ENCODE data around the gene NKIRAS2. TPM values are rescaled to one million over a fixed set of nuclear protein-coding genes. Genes with fewer than 3 reads are reported as not detected.

NKIRAS2 gene
- total and polyA plus RNA-seq, 4 experiments from 2014 or later, result 19.7 to 28.8 (median 20.8) TPM

DNA sequence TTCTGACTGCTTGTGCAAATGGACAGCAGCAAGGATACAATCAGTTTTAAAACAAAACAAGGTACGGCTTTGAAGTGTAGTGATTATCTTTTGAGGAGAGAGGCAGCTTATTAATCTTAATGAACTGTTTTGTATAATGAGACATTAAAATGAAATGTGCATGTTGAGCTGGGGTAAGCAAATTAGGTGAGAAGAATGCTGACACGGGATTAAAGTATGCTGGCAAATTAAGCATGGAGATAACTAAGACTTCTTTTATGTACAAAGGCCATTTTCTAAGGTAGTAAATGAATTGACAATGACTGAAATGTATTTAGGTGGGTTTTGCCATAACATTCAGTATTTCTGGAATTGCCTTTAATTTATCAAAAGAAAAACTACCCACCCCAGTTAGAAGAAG, 21.4 kb upstream of the NKIRAS2 start:
- CTCF ChIA-PET (ENCODE audit: partially characterized antibody), result interaction anchor here (1.1 kb wide), 1 partner anchor 27 kb away, joined by 3 read pairs; no protein-coding TSS in a partner anchor
- H3K27me3 ChIP-seq (ENCODE audit: insufficient read depth, low read length), result no peaks in the 10 kb centered on the region

DNA sequence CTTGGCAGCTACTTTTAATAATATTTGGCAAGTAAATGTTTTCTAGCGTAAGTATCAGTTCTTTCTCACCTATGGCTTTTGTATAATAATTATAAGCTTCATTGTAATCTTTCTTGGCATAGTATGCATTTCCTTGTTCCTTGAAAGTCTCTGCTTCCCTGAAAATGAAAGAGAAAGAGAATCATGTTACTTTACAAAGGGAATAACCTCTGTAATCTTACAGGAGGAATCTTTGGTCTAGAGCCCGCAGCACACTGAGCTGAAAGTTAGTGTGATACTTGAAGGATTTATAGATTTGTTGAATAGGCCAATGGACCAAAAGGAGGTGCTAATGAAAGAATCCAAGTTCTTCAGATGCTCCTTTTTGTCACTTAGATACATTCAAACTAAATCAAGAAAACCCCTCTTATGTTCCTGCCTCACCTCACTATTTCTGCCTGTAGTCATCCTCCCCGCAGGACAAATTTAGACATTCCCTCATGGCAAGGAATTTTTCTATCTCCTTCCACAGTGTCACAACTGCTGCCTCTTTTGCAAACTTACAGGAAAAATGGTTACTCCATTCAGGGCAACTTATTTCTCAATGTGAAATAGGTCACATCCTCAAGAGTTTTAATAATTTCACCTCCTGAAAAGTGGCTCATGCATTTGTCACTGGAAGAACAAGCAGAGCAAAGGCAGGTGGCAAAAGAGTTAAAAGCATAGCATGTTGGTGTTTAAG, 19.3 kb upstream of the NKIRAS2 start:
- POLR2A ChIA-PET (ENCODE audit: partially characterized antibody), result no interaction called here
- H3K27me3 ChIP-seq (ENCODE audit: insufficient read depth, low read length), result no peaks in the 10 kb centered on the region
- peaks cover 21 to 72% of the 10 kb centered on the region in 2 donors for H3K36me3 Mint-ChIP-seq
- peaks cover 57% of the 10 kb centered on the region for H3K36me3 ChIP-seq (ENCODE audit: insufficient read depth, low read length)
- DNase-seq, result no peak
- no peaks in the 10 kb centered on the region for H3K9me3 Mint-ChIP-seq
- H3K9me3 ChIP-seq (ENCODE audit: control insufficient read depth in 1 of 2, low read length in 2 of 2), result no peaks in the 10 kb centered on the region
- H3K4me1 ChIP-seq (ENCODE audit: insufficient read depth, low read length), result no peaks in the 10 kb centered on the region
- H3K4me1 Mint-ChIP-seq, result peaks cover 18 to 27% (median 23%) of the 10 kb centered on the region in 4 donors
- intact Hi-C loops (cut with micrococcal nuclease), result no loop called here
- H3K27ac Mint-ChIP-seq, result peak overlapping the region in 1 of 7 donors; percentile 6
- no peak overlapping the region for H3K4me3 ChIP-seq (ENCODE audit: low read length in 2 of 2)
- CTCF ChIA-PET (ENCODE audit: partially characterized antibody), result interaction anchor here (1.2 kb wide), 1 partner anchor 17 kb away, joined by 4 read pairs; the partner anchor contains the start of gene DNAJC7
- no peak overlapping the region for H3K27ac ChIP-seq (ENCODE audit: low read depth, low read length)
- H3K27me3 Mint-ChIP-seq, result no peaks in the 10 kb centered on the region
- H3K4me3 Mint-ChIP-seq, result no peak overlapping the region

More for the DNA sequence above, 21.4 kb upstream of the NKIRAS2 start:
- intact Hi-C loops (cut with micrococcal nuclease), result no loop called here
- no peak overlapping the region for H3K27ac ChIP-seq (ENCODE audit: low read depth, low read length)
- H3K36me3 ChIP-seq (ENCODE audit: insufficient read depth, low read length), result peaks cover 69% of the 10 kb centered on the region
- H3K27ac Mint-ChIP-seq, result peak overlapping the region in 1 of 7 donors; percentile 70
- H3K4me3 Mint-ChIP-seq, result no peak overlapping the region
- peaks cover 30 to 82% of the 10 kb centered on the region in 2 donors for H3K36me3 Mint-ChIP-seq
- no peaks in the 10 kb centered on the region for H3K27me3 Mint-ChIP-seq
- peaks cover 6 to 13% (median 12%) of the 10 kb centered on the region in 4 donors for H3K4me1 Mint-ChIP-seq
- H3K9me3 Mint-ChIP-seq, result no peaks in the 10 kb centered on the region
- no peak overlapping the region for H3K4me3 ChIP-seq (ENCODE audit: low read length in 2 of 2)
- DNase-seq, result no peak
- no peaks in the 10 kb centered on the region for H3K9me3 ChIP-seq (ENCODE audit: control insufficient read depth in 1 of 2, low read length in 2 of 2)
- POLR2A ChIA-PET (ENCODE audit: partially characterized antibody), result no interaction called here
- H3K4me1 ChIP-seq (ENCODE audit: insufficient read depth, low read length), result no peaks in the 10 kb centered on the region

DNA sequence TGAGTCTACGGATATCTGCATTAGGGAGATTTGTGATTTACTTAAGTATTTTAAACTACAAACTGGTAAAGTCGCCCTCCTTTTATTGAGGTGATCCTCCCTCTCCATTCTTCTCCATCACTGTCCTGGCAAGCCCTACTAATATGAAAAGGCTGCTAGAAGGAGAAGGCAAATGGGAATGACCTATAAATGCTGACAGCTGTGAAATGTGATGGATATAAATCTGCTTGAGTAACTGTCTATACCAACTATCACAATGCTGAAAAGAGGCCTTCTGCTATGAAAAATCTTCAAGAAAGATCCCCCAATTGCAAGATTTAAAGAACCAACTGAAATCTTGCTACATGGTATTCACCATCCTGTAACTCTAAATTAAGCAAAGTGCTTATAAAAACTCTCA, 18.2 kb upstream of the NKIRAS2 start:
- H3K36me3 ChIP-seq (ENCODE audit: insufficient read depth, low read length), result peaks cover 45% of the 10 kb centered on the region
- H3K27ac Mint-ChIP-seq, result no peak overlapping the region
- H3K27me3 Mint-ChIP-seq, result no peaks in the 10 kb centered on the region
- no peak overlapping the region for H3K4me3 Mint-ChIP-seq
- no peak for DNase-seq
- H3K27me3 ChIP-seq (ENCODE audit: insufficient read depth, low read length), result no peaks in the 10 kb centered on the region
- H3K4me3 ChIP-seq (ENCODE audit: low read length in 2 of 2), result no peak overlapping the region
- H3K9me3 ChIP-seq (ENCODE audit: control insufficient read depth in 1 of 2, low read length in 2 of 2), result no peaks in the 10 kb centered on the region
- H3K9me3 Mint-ChIP-seq, result no peaks in the 10 kb centered on the region
- H3K36me3 Mint-ChIP-seq, result peaks cover 17 to 61% of the 10 kb centered on the region in 2 donors
- POLR2A ChIA-PET (ENCODE audit: partially characterized antibody), result no interaction called here
- intact Hi-C loops (cut with micrococcal nuclease), result no loop called here
- peaks cover 18 to 27% (median 23%) of the 10 kb centered on the region in 4 donors for H3K4me1 Mint-ChIP-seq
- no peak overlapping the region for H3K27ac ChIP-seq (ENCODE audit: low read depth, low read length)
- no peaks in the 10 kb centered on the region for H3K4me1 ChIP-seq (ENCODE audit: insufficient read depth, low read length)
- CTCF ChIA-PET (ENCODE audit: partially characterized antibody), result interaction anchor here (1.8 kb wide), 1 partner anchor 23 kb away, joined by 4 read pairs; no protein-coding TSS in a partner anchor

DNA sequence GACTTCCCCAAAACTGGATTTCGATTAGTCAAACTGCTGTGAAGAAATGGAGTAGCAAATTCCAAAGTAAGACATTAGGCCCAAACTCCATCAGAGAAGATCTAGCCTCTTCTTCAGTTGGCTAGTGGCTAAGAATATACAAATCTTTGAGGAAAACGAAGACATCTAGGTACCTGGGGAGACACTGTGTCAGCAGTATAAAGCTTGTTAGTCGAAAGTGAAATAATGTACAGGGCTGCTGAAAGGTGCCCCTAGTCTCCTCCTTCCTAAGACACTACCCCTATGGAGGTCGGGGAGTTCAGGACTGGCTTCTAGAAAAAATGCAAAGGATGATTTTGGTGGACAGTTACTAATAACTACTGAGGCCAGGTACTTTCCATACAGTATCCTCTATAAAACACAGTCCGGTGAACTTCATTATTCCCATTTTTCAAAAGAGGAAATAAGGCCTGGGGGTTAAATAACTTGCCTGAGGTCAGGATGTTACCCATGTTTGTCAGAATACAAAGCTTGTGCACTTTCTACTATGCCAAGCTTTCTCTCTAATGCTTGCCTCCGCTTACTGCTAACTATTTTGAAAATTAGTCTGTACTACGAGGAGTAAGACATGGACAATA, 17.6 kb upstream of the NKIRAS2 start:
- Histone ChIP-seq H3K27ac (ENCODE audit: low read depth, low read length) (no peak overlapping the region), H3K9me3 (ENCODE audit: control insufficient read depth in 1 of 2, low read length in 2 of 2) (no peaks in the 10 kb centered on the region), H3K27me3 (ENCODE audit: insufficient read depth, low read length) (no peaks in the 10 kb centered on the region), H3K4me1 (ENCODE audit: insufficient read depth, low read length) (no peaks in the 10 kb centered on the region), H3K36me3 (ENCODE audit: insufficient read depth, low read length) (peaks cover 40% of the 10 kb centered on the region), H3K4me3 (ENCODE audit: low read length in 2 of 2) (no peak overlapping the region)
- Mint-ChIP-seq H3K4me3 (no peak overlapping the region), H3K27me3 (no peaks in the 10 kb centered on the region), H3K4me1 (peaks cover 21 to 31% (median 26%) of the 10 kb centered on the region in 4 donors), H3K9me3 (no peaks in the 10 kb centered on the region), H3K27ac (no peak overlapping the region), H3K36me3 (peaks cover 17 to 59% of the 10 kb centered on the region in 2 donors)
- intact Hi-C loops (cut with micrococcal nuclease), result no loop called here
- ChIA-PET POLR2A (ENCODE audit: partially characterized antibody) (interaction anchor here (0.6 kb wide), 1 partner anchor 111 kb away, joined by 3 read pairs; no protein-coding TSS in a partner anchor), CTCF (ENCODE audit: partially characterized antibody) (interaction anchor here (1.8 kb wide), 1 partner anchor 23 kb away, joined by 4 read pairs; no protein-coding TSS in a partner anchor)
- no peak for DNase-seq

DNA sequence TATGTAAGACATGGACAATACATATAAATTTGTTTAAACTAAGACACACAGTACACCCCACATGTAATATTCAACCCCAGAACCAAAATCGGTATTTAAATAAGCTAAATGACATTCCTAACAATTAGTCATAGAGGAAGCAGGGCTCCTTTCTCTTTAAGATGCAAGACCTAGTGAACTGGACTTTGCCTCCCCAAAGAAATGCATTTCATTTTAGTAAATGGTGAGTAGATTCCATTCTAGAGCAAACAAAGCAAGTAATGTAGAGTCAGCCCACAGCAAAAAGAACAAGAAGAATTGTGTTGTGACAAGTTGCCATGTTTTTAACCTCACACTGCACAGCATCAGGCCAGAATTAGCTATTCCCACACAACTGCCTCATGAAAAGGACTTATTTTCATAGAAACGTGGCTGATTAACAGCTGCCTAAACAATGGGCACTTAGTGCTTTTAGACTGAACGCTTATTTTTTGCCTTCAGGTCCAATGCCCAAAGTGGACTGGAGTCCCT, 17.0 kb upstream of the NKIRAS2 start:
- ChIA-PET CTCF (ENCODE audit: partially characterized antibody) (interaction anchor here (1.8 kb wide), 1 partner anchor 22 kb away, joined by 4 read pairs; no protein-coding TSS in a partner anchor), POLR2A (ENCODE audit: partially characterized antibody) (interaction anchor here (0.6 kb wide), 1 partner anchor 112 kb away, joined by 3 read pairs; no protein-coding TSS in a partner anchor)
- peaks cover 21 to 32% (median 27%) of the 10 kb centered on the region in 4 donors for H3K4me1 Mint-ChIP-seq
- no peak overlapping the region for H3K27ac Mint-ChIP-seq
- H3K27me3 Mint-ChIP-seq, result no peaks in the 10 kb centered on the region
- H3K36me3 ChIP-seq (ENCODE audit: insufficient read depth, low read length), result peaks cover 35% of the 10 kb centered on the region
- peaks cover 17 to 54% of the 10 kb centered on the region in 2 donors for H3K36me3 Mint-ChIP-seq
- no peak overlapping the region for H3K4me3 Mint-ChIP-seq
- no peak overlapping the region for H3K27ac ChIP-seq (ENCODE audit: low read depth, low read length)
- H3K9me3 ChIP-seq (ENCODE audit: control insufficient read depth in 1 of 2, low read length in 2 of 2), result no peaks in the 10 kb centered on the region
- no peaks in the 10 kb centered on the region for H3K27me3 ChIP-seq (ENCODE audit: insufficient read depth, low read length)
- no peak for DNase-seq
- H3K4me1 ChIP-seq (ENCODE audit: insufficient read depth, low read length), result no peaks in the 10 kb centered on the region
- no peaks in the 10 kb centered on the region for H3K9me3 Mint-ChIP-seq
- intact Hi-C loops (cut with micrococcal nuclease), result no loop called here
- H3K4me3 ChIP-seq (ENCODE audit: low read length in 2 of 2), result no peak overlapping the region

DNA sequence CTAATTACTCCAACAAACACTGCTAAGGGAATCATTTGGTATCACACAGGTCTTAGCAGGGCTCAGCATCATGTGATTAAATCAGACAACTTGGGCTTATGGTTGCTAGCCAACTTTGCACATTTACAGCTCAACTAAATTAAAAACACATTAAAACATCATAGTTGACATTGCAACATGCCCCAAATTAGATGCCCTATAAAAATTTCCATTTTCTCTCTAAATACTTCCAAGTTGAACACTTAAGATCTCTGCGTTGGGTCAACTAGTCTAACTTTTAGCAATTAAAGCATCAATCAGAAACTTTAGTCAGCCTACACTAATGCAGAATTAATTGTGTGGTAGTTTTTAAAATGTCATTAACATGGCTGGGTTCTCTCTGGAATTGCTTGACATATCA, 14.7 kb upstream of the NKIRAS2 start:
- H3K4me1 ChIP-seq (ENCODE audit: insufficient read depth, low read length), result peaks cover 7% of the 10 kb centered on the region
- no peak overlapping the region for H3K27ac ChIP-seq (ENCODE audit: low read depth, low read length)
- Mint-ChIP-seq H3K4me3 (peak overlapping the region in 1 of 8 donors; percentile 31), H3K27ac (peak overlapping the region in 1 of 7 donors; percentile 31), H3K27me3 (no peaks in the 10 kb centered on the region), H3K36me3 (peaks cover 18 to 50% of the 10 kb centered on the region in 2 donors), H3K4me1 (peaks cover 26 to 48% (median 36%) of the 10 kb centered on the region in 4 donors), H3K9me3 (no peaks in the 10 kb centered on the region)
- H3K9me3 ChIP-seq (ENCODE audit: control insufficient read depth in 1 of 2, low read length in 2 of 2), result no peaks in the 10 kb centered on the region
- H3K4me3 ChIP-seq (ENCODE audit: low read length in 2 of 2), result no peak overlapping the region
- POLR2A ChIA-PET (ENCODE audit: partially characterized antibody), result interaction anchor here (1.6 kb wide), 1 partner anchor 12 kb away, joined by 6 read pairs; the partner anchor contains the start of gene DNAJC7
- CTCF ChIA-PET (ENCODE audit: partially characterized antibody), result interaction anchor here (1.0 to 1.9 kb wide), 2 partner anchors 12 to 15 kb away, joined by 4 to 8 read pairs; partner anchors contain the start of genes DNAJC7 and NKIRAS2
- no peak for DNase-seq
- intact Hi-C loops (cut with micrococcal nuclease), result no loop called here
- peaks cover 30% of the 10 kb centered on the region for H3K36me3 ChIP-seq (ENCODE audit: insufficient read depth, low read length)
- H3K27me3 ChIP-seq (ENCODE audit: insufficient read depth, low read length), result no peaks in the 10 kb centered on the region

DNA sequence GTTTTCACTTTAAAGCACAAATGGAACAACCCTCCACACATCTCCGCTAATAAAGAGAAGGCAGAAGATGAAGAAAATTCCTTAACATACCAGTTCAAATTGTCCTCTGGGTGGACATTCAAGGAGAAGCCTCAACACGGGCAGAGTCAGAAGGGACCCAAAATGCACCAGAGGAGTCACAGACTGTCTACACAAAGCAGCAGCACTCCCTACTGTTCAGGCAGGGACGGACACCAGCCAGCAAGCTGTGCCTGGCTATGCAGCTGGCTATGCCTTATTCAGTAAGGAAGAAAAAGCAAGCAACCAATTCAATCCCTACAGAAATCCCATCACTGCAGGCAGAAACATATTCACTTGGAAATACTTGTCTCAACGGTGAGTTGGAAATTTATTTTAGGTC, 10.7 kb upstream of the NKIRAS2 start:
- Mint-ChIP-seq H3K36me3 (peaks cover 14 to 31% of the 10 kb centered on the region in 2 donors), H3K9me3 (no peaks in the 10 kb centered on the region), H3K4me3 (peak overlapping the region in 1 of 8 donors; percentile 24), H3K27me3 (no peaks in the 10 kb centered on the region), H3K4me1 (peaks cover 39 to 69% (median 52%) of the 10 kb centered on the region in 4 donors), H3K27ac (no peak overlapping the region)
- ChIA-PET POLR2A (ENCODE audit: partially characterized antibody) (no interaction called here), CTCF (ENCODE audit: partially characterized antibody) (interaction anchor here (1.5 kb wide), 1 partner anchor 10 kb away, joined by 6 read pairs; the partner anchor contains the start of gene NKIRAS2)
- DNase-seq, result no peak
- intact Hi-C loops (cut with micrococcal nuclease), result no loop called here
- no peak overlapping the region for H3K27ac ChIP-seq (ENCODE audit: low read depth, low read length)
- H3K36me3 ChIP-seq (ENCODE audit: insufficient read depth, low read length), result peaks cover 10% of the 10 kb centered on the region
- H3K4me1 ChIP-seq (ENCODE audit: insufficient read depth, low read length), result peaks cover 41% of the 10 kb centered on the region
- H3K9me3 ChIP-seq (ENCODE audit: control insufficient read depth in 1 of 2, low read length in 2 of 2), result no peaks in the 10 kb centered on the region
- H3K4me3 ChIP-seq (ENCODE audit: low read length in 2 of 2), result no peak overlapping the region
- no peaks in the 10 kb centered on the region for H3K27me3 ChIP-seq (ENCODE audit: insufficient read depth, low read length)

Measured in CD4-positive, alpha-beta memory T cell (primary cell).